BE2C (cell line): ENCODE data around the gene SHOC2.

Source experiments
- DNase-seq: peaks from one replicate; pipeline ENCODE4 v3.0.0-alpha.2; 2020
- H3K27me3 ChIP-seq: fragments of 250-450 bp; sonication (Bioruptor Pico); 2 replicates; pipeline ENCODE4 v1.5.1; 2020; ENCODE audit warnings: mild to moderate bottlenecking
- H3K36me3 ChIP-seq: fragments of 250-450 bp; sonication (Bioruptor Pico); 2 replicates; pipeline ENCODE4 v1.5.1; 2020; ENCODE audit warnings: mild to moderate bottlenecking
- H3K4me1 ChIP-seq: fragments of 250-450 bp; sonication (Bioruptor Pico); 2 replicates; pipeline ENCODE4 v1.5.1; 2020
- H3K4me3 ChIP-seq: 2 replicates; pipeline ENCODE4 v1.5.1; 2011; ENCODE audit warnings: low read depth, low read length
- H3K9me3 ChIP-seq: fragments of 250-450 bp; sonication (Bioruptor Pico); 2 replicates; pipeline ENCODE4 v1.5.1; 2020
- TF ChIP-seq, protein P1 (sequence below): IDR thresholded peaks from 2 replicates; pipeline ENCODE4 v1.5.1; 2012; ENCODE audit warnings: mild to moderate bottlenecking, low read depth, low read length

Gene SHOC2

DNA sequence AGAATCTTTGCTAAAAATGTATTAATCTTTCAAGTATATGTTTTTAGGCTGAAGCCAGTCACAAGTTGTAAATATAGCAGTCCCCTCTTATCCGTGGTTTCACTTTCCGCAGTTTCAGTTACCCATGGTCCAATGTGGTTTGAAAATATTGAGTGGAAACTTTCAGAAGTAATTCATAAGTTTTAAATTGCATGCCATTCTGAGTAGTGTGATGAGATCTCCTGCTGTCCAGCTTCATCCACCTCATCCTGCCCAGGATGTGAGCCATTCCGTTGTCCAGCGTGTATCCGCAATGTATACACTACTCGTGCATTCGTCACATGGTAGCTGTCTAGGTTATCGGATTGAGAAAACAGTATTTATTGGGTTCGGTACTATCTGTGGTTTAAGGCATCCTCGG is 35.5 kb upstream of the SHOC2 start:
- no peaks in the 10 kb centered on the region for H3K9me3 ChIP-seq
- no peaks in the 10 kb centered on the region for H3K27me3 ChIP-seq
- no peak overlapping the region for H3K4me3 ChIP-seq
- TF ChIP-seq, protein P1, sequence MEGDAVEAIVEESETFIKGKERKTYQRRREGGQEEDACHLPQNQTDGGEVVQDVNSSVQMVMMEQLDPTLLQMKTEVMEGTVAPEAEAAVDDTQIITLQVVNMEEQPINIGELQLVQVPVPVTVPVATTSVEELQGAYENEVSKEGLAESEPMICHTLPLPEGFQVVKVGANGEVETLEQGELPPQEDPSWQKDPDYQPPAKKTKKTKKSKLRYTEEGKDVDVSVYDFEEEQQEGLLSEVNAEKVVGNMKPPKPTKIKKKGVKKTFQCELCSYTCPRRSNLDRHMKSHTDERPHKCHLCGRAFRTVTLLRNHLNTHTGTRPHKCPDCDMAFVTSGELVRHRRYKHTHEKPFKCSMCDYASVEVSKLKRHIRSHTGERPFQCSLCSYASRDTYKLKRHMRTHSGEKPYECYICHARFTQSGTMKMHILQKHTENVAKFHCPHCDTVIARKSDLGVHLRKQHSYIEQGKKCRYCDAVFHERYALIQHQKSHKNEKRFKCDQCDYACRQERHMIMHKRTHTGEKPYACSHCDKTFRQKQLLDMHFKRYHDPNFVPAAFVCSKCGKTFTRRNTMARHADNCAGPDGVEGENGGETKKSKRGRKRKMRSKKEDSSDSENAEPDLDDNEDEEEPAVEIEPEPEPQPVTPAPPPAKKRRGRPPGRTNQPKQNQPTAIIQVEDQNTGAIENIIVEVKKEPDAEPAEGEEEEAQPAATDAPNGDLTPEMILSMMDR, result no peak
- H3K36me3 ChIP-seq, result peaks cover 5% of the 10 kb centered on the region; the same call in 1 of the 2 replicates
- H3K4me1 ChIP-seq, result no peaks in the 10 kb centered on the region
- no peak for DNase-seq

DNA sequence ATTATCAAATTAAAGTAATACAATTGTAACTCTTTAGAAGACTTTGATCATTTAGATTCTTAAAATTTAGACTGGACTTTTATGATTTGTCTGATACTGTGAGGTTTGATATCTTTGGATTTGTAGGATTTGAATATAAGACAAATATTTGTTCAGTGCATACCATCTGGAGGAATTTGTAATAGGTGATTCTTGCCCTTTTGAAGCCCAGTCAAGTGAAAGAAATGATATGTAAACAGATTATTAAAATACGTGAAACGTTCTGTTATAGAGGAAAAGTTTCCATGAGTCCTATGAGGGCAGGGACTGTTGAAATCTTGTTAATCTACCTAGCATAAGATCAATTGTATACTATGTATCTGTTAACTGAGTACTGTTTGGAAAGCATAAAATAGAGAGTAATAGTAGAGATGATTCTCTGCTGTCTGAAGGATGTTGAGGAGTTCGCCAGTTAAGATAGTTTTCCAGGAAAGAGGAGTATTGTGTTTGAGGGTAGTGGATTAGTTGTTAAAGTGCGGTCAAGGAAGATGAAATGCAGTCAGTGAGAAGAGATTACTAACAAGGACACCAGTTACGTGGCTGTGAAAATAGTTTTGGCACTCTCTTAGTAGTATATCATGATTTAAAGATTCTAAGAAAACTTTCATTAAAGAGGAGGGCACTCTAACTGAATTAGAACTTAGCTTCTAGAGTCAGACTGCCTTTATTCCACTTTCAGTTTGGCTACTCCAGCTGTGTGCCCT is 33.3 kb upstream of the SHOC2 start:
- peaks cover 15% of the 10 kb centered on the region for H3K36me3 ChIP-seq
- DNase-seq, result no peak
- H3K4me1 ChIP-seq, result no peaks in the 10 kb centered on the region
- H3K27me3 ChIP-seq, result no peaks in the 10 kb centered on the region
- H3K9me3 ChIP-seq, result no peaks in the 10 kb centered on the region
- no peak overlapping the region for H3K4me3 ChIP-seq
- TF ChIP-seq, protein P1, result no peak

DNA sequence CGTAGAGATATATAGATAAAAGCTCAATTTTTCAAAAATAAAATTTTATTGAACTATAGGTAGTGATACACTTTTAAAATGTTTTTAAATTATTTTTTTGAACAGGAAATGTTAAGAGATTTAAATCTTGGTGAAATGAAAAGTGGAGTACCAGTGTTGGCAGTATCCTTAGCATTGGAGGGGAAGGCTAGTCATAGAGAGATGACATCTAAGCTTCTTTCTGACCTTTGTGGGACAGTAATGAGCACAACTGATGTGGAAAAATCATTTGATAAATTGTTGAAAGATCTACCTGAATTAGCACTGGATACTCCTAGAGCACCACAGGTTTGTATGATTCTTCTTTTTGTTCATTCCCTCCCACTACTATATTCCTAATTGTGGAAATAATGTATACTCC is 31.8 kb upstream of the SHOC2 start:
- Histone ChIP-seq H3K36me3 (peaks cover 15% of the 10 kb centered on the region), H3K4me3 (no peak overlapping the region), H3K4me1 (peaks cover 3% of the 10 kb centered on the region; the same call in 1 of the 2 replicates), H3K9me3 (no peaks in the 10 kb centered on the region), H3K27me3 (no peaks in the 10 kb centered on the region)
- DNase-seq, result no peak
- TF ChIP-seq, protein P1, result no peak

DNA sequence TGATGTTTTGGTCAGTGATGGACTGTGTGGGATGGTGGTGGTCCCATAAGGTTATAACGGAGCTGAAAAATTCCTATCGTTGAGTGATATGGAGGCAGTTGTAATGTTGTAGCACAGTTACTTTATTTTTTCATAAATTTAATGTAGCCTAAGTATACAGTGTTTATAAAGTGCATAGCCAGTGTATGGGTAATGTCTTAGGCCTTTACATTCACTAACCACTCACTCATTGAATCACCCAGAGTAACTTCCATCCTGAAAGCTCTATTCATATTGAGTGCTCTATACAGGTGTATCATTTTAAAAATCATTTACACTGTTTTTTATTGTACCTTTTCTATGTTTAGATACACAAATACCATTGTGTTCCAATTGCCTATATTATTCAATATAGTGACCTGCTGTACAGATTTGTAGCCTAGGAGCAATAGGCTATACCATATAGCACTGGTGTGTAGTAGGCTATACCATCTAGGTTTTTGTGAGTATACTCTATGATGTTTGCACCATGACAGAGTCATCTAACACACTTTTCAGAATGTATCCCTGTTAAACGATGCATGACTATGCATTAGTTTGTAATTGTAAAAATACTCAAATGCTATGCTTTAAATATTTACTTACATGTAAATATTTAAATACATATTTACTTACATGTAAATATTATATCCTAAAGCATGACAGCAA is 26.7 kb upstream of the SHOC2 start:
- no peak overlapping the region for H3K4me3 ChIP-seq
- no peaks in the 10 kb centered on the region for H3K9me3 ChIP-seq
- peaks cover 3% of the 10 kb centered on the region; the same call in 1 of the 2 replicates for H3K4me1 ChIP-seq
- no peak for DNase-seq
- no peaks in the 10 kb centered on the region for H3K27me3 ChIP-seq
- peaks cover 27% of the 10 kb centered on the region for H3K36me3 ChIP-seq
- TF ChIP-seq, protein P1, result no peak

DNA sequence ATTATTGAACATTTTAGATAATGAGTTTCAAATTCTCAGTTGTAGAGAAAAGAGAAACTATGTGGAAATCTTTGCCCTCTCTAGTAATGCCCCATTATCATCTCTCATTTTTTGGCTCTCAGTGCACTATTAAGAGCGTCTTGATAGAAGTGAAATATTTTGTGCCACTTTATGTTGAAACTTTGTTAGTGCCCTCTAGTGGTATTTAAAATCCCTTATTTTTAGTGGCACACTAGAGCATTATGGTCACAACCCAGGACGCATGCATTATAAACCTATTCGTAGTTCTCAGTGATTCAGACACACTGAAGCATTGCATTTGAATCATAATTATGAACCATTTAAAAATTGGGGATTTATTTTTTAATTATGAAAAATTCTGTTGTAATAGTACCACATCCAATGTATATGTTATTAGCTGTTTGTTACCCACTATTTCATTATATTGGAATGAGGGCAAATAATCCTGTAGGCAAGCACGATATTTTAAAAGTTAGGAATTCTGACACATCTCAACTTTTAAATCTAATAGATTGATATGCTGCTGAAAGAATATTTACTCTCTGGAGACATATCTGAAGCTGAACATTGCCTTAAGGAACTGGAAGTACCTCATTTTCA is 25.7 kb upstream of the SHOC2 start:
- no peaks in the 10 kb centered on the region for H3K9me3 ChIP-seq
- peaks cover 27% of the 10 kb centered on the region for H3K36me3 ChIP-seq
- TF ChIP-seq, protein P1, result peak; percentile 48
- H3K4me3 ChIP-seq, result no peak overlapping the region
- H3K27me3 ChIP-seq, result no peaks in the 10 kb centered on the region
- H3K4me1 ChIP-seq, result peaks cover 3% of the 10 kb centered on the region; the same call in 1 of the 2 replicates
- DNase-seq, result no peak
